Measurements from ENCODE around the gene GPC5.

GPC5 gene

GRCh38 chr13:92345627-92346026 lies 947.2 kb downstream of the GPC5 start:
- Histone ChIP-seq H3K4me3 (no peak overlapping the region), H3K27ac (no peak overlapping the region)

GRCh38 chr13:92346046-92346445 lies 947.6 kb downstream of the GPC5 start:
- H3K4me3 ChIP-seq, result no peak overlapping the region
- H3K27ac ChIP-seq, result no peak overlapping the region

- H3K27ac ChIP-seq, result no peak overlapping the region
- no peak overlapping the region for H3K4me3 ChIP-seq
Measured at GRCh38 chr13:92354583-92354982, 956.2 kb downstream of the GPC5 start.

- H3K27ac ChIP-seq, result no peak overlapping the region
- H3K4me3 ChIP-seq, result no peak overlapping the region
Measured at GRCh38 chr13:92355213-92355612, 956.8 kb downstream of the GPC5 start.

- no peak overlapping the region for H3K4me3 ChIP-seq
Measured at GRCh38 chr13:92362717-92363116, 964.3 kb downstream of the GPC5 start.

GRCh38 chr13:92365904-92366303 lies 967.5 kb downstream of the GPC5 start:
- no peak overlapping the region for H3K27ac ChIP-seq
- no peak overlapping the region for H3K4me3 ChIP-seq

More at GRCh38 chr13:92362717-92363116, 964.3 kb downstream of the GPC5 start:
- H3K27ac ChIP-seq, result no peak overlapping the region

- Histone ChIP-seq H3K4me3 (no peak overlapping the region), H3K27ac (no peak overlapping the region)
Measured at GRCh38 chr13:92377396-92377795, 979.0 kb downstream of the GPC5 start.

GRCh38 chr13:92379371-92379770 lies 981.0 kb downstream of the GPC5 start:
- H3K4me3 ChIP-seq, result no peak overlapping the region
- no peak overlapping the region for H3K27ac ChIP-seq

- Histone ChIP-seq H3K27ac (no peak overlapping the region), H3K4me3 (no peak overlapping the region)
Measured at GRCh38 chr13:92384410-92384809, 986.0 kb downstream of the GPC5 start.

GRCh38 chr13:92387245-92387644 lies 988.8 kb downstream of the GPC5 start:
- no peak overlapping the region for H3K4me3 ChIP-seq
- no peak overlapping the region for H3K27ac ChIP-seq

- no peak overlapping the region for H3K4me3 ChIP-seq
- H3K27ac ChIP-seq, result no peak overlapping the region
Measured at GRCh38 chr13:92390217-92390616, 991.8 kb downstream of the GPC5 start.

GRCh38 chr13:92403606-92404005 lies 1005.2 kb downstream of the GPC5 start:
- no peak overlapping the region for H3K4me3 ChIP-seq
- no peak overlapping the region for H3K27ac ChIP-seq

GRCh38 chr13:92407858-92408257 lies 1009.4 kb downstream of the GPC5 start:
- Histone ChIP-seq H3K27ac (no peak overlapping the region), H3K4me3 (no peak overlapping the region)

- Histone ChIP-seq H3K4me3 (no peak overlapping the region), H3K27ac (no peak overlapping the region)
Measured at GRCh38 chr13:92412481-92412880, 1014.1 kb downstream of the GPC5 start.

- Histone ChIP-seq H3K27ac (no peak overlapping the region), H3K4me3 (no peak overlapping the region)
Measured at GRCh38 chr13:92412996-92413395, 1014.6 kb downstream of the GPC5 start.

GRCh38 chr13:92413452-92413851 lies 1015.0 kb downstream of the GPC5 start:
- no peak overlapping the region for H3K27ac ChIP-seq
- H3K4me3 ChIP-seq, result no peak overlapping the region

GRCh38 chr13:92414851-92415250 lies 1016.4 kb downstream of the GPC5 start:
- no peak overlapping the region for H3K4me3 ChIP-seq
- H3K27ac ChIP-seq, result no peak overlapping the region

- Histone ChIP-seq H3K4me3 (no peak overlapping the region), H3K27ac (no peak overlapping the region)
Measured at GRCh38 chr13:92415781-92416180, 1017.4 kb downstream of the GPC5 start.

- H3K27ac ChIP-seq, result no peak overlapping the region
- H3K4me3 ChIP-seq, result no peak overlapping the region
Measured at GRCh38 chr13:92418818-92419412, 1020.5 kb downstream of the GPC5 start.

GRCh38 chr13:92429231-92429630 lies 1030.8 kb downstream of the GPC5 start:
- no peak overlapping the region for H3K4me3 ChIP-seq

GRCh38 chr13:92433386-92433785 lies 1035.0 kb downstream of the GPC5 start:
- H3K27ac ChIP-seq, result no peak overlapping the region
- H3K4me3 ChIP-seq, result no peak overlapping the region

More at GRCh38 chr13:92429231-92429630, 1030.8 kb downstream of the GPC5 start:
- no peak overlapping the region for H3K27ac ChIP-seq

GRCh38 chr13:92433963-92434362 lies 1035.5 kb downstream of the GPC5 start:
- H3K27ac ChIP-seq, result no peak overlapping the region
- no peak overlapping the region for H3K4me3 ChIP-seq
